ENCODE results near the gene FAM227B. TPM values are rescaled to one million over a fixed set of nuclear protein-coding genes. Genes with fewer than 3 reads are reported as not detected.

Gene FAM227B
- total and polyA plus RNA-seq, 2 donors (not counting 1 experiment from before 2014, with no cell fraction given) = 2.7 to 9.7 TPM

- Histone ChIP-seq H3K4me3 (replicated peaks in 1 of 4; ENCODE audit: control extremely low read depth in 1 of 4, insufficient read depth in 1 of 4, low read depth in 3 of 4, low read length in 4 of 4) (no peak overlapping the region), H3K27ac (ENCODE audit: insufficient read depth, low read length) (no peak overlapping the region), H4K20me1 (ENCODE audit: control insufficient read depth, extremely low read depth, insufficient read depth, low read length) (no peaks in the 10 kb centered on the region), H3K9ac (ENCODE audit: insufficient read depth, low read length) (no peak overlapping the region), H3K27me3 (ENCODE audit: control insufficient read depth, insufficient read depth, low read length) (no peaks in the 10 kb centered on the region), H3K4me1 (ENCODE audit: control insufficient read depth, extremely low read depth, insufficient read depth, low read length) (peaks cover 4% of the 10 kb centered on the region), H3K9me3 (ENCODE audit: control insufficient read depth, insufficient read depth, low read depth, low read length) (no peaks in the 10 kb centered on the region), H3K36me3 (ENCODE audit: control insufficient read depth, insufficient read depth, low read length) (no peaks in the 10 kb centered on the region), H2AFZ (ENCODE audit: low read length) (no peak overlapping the region), H3K79me2 (ENCODE audit: control insufficient read depth, insufficient read depth, low read length) (no peaks in the 10 kb centered on the region), H3K4me2 (ENCODE audit: extremely low read depth, insufficient read depth, low read length) (no peak overlapping the region)
- TF ChIP-seq CTCF (conservative IDR thresholded peaks at IDR 0.05 in 1 of 2, IDR thresholded peaks at IDR 0.05 in 1 of 2; ENCODE audit: low read depth in 1 of 2, low read length in 2 of 2) (no peak), EZH2 (IDR thresholded peaks at IDR 0.05; ENCODE audit: low read length, missing control alignments) (no peak)
- DNase-seq (ENCODE audit: low read depth in 2 of 2) = no peak
Observed at GRCh38 chr15:49309889-49310288, 310.7 kb downstream of the FAM227B start.

- no peak for DNase-seq (ENCODE audit: low read depth in 2 of 2)
- no peak overlapping the region for H3K27ac ChIP-seq (ENCODE audit: insufficient read depth, low read length)
- no peak overlapping the region for H2AFZ ChIP-seq (ENCODE audit: low read length)
- no peak overlapping the region for H3K4me3 ChIP-seq (replicated peaks in 1 of 4; ENCODE audit: control extremely low read depth in 1 of 4, insufficient read depth in 1 of 4, low read depth in 3 of 4, low read length in 4 of 4)
- no peak overlapping the region for H3K4me2 ChIP-seq (ENCODE audit: extremely low read depth, insufficient read depth, low read length)
- H3K79me2 ChIP-seq (ENCODE audit: control insufficient read depth, insufficient read depth, low read length) = no peaks in the 10 kb centered on the region
- H3K36me3 ChIP-seq (ENCODE audit: control insufficient read depth, insufficient read depth, low read length) = no peaks in the 10 kb centered on the region
- H4K20me1 ChIP-seq (ENCODE audit: control insufficient read depth, extremely low read depth, insufficient read depth, low read length) = no peaks in the 10 kb centered on the region
- H3K27me3 ChIP-seq (ENCODE audit: control insufficient read depth, insufficient read depth, low read length) = no peaks in the 10 kb centered on the region
- no peaks in the 10 kb centered on the region for H3K9me3 ChIP-seq (ENCODE audit: control insufficient read depth, insufficient read depth, low read depth, low read length)
- peaks cover 4% of the 10 kb centered on the region for H3K4me1 ChIP-seq (ENCODE audit: control insufficient read depth, extremely low read depth, insufficient read depth, low read length)
- TF ChIP-seq CTCF (conservative IDR thresholded peaks at IDR 0.05 in 1 of 2, IDR thresholded peaks at IDR 0.05 in 1 of 2; ENCODE audit: low read depth in 1 of 2, low read length in 2 of 2) (no peak), EZH2 (IDR thresholded peaks at IDR 0.05; ENCODE audit: low read length, missing control alignments) (no peak)
- no peak overlapping the region for H3K9ac ChIP-seq (ENCODE audit: insufficient read depth, low read length)
Observed at GRCh38 chr15:49308686-49309085, 311.9 kb downstream of the FAM227B start.

- Histone ChIP-seq H3K36me3 (ENCODE audit: control insufficient read depth, insufficient read depth, low read length) (no peaks in the 10 kb centered on the region), H3K4me2 (ENCODE audit: extremely low read depth, insufficient read depth, low read length) (no peak overlapping the region), H2AFZ (ENCODE audit: low read length) (no peak overlapping the region), H3K27me3 (ENCODE audit: control insufficient read depth, insufficient read depth, low read length) (no peaks in the 10 kb centered on the region), H3K9me3 (ENCODE audit: control insufficient read depth, insufficient read depth, low read depth, low read length) (no peaks in the 10 kb centered on the region), H4K20me1 (ENCODE audit: control insufficient read depth, extremely low read depth, insufficient read depth, low read length) (no peaks in the 10 kb centered on the region), H3K4me3 (replicated peaks in 1 of 4; ENCODE audit: control extremely low read depth in 1 of 4, insufficient read depth in 1 of 4, low read depth in 3 of 4, low read length in 4 of 4) (no peak overlapping the region), H3K27ac (ENCODE audit: insufficient read depth, low read length) (no peak overlapping the region), H3K9ac (ENCODE audit: insufficient read depth, low read length) (no peak overlapping the region), H3K79me2 (ENCODE audit: control insufficient read depth, insufficient read depth, low read length) (no peaks in the 10 kb centered on the region), H3K4me1 (ENCODE audit: control insufficient read depth, extremely low read depth, insufficient read depth, low read length) (no peaks in the 10 kb centered on the region)
- no peak for TF ChIP-seq EZH2 (IDR thresholded peaks at IDR 0.05; ENCODE audit: low read length, missing control alignments)
- TF ChIP-seq CTCF (conservative IDR thresholded peaks at IDR 0.05 in 1 of 2, IDR thresholded peaks at IDR 0.05 in 1 of 2; ENCODE audit: low read depth in 1 of 2, low read length in 2 of 2) = no peak
- no peak for DNase-seq (ENCODE audit: low read depth in 2 of 2)
Observed at GRCh38 chr15:49306551-49306950, 314.1 kb downstream of the FAM227B start.
